HG03045 (cell line): Measurements from ENCODE around the gene SCAI.
"Not testable (repeated sequence)": the region's sequence is repeated elsewhere in the genome, so short reads cannot be mapped to it uniquely, and the experiment has no call there.

Experiments used
- ATAC-seq: cut with Tn5 transposase; IDR thresholded peaks from one replicate; pipeline ENCODE4 v1.9.1; 2021; ENCODE audit warnings: mild to moderate bottlenecking, moderate library complexity; ENCODE audit not compliant: unreplicated experiment

The SCAI gene

GRCh38 chr9:125143377-125144090 lies at the start of gene SCAI:
SCAI (minus strand) TSS chr9:125143528; CDS start chr9:125143437, 91 bp downstream.
- peak; percentile 99 for ATAC-seq

GRCh38 chr9:125190361-125190801 lies 47.1 kb upstream of the SCAI start:
- ATAC-seq = no peak

- ATAC-seq = peak; percentile 97
Observed at GRCh38 chr9:125189361-125190289, 46.3 kb upstream of the SCAI start, which contains the start of gene PPP6C. PPP6C (minus strand) TSS chr9:125189803; CDS start chr9:125189718, 85 bp downstream.

GRCh38 chr9:125189011-125189360 lies 45.7 kb upstream of the SCAI start:
- ATAC-seq = peak; percentile 17

- ATAC-seq = no peak
Observed at GRCh38 chr9:125183561-125183960, 40.2 kb upstream of the SCAI start.

GRCh38 chr9:125183054-125183453 lies 39.7 kb upstream of the SCAI start:
- no peak for ATAC-seq

GRCh38 chr9:125181756-125182155 lies 38.4 kb upstream of the SCAI start:
- not testable (repeated sequence) for ATAC-seq

- ATAC-seq = no peak
Observed at GRCh38 chr9:125180876-125181275, 37.5 kb upstream of the SCAI start.

- not testable (repeated sequence) for ATAC-seq
Observed at GRCh38 chr9:125179776-125180175, 36.4 kb upstream of the SCAI start.

GRCh38 chr9:125177888-125178287 lies 34.6 kb upstream of the SCAI start:
- ATAC-seq = no peak

- no peak for ATAC-seq
Observed at GRCh38 chr9:125176636-125177035, 33.3 kb upstream of the SCAI start.

- no peak for ATAC-seq
Observed at GRCh38 chr9:125172031-125172755, 28.9 kb upstream of the SCAI start.

- no peak for ATAC-seq
Observed at GRCh38 chr9:125169895-125170294, 26.6 kb upstream of the SCAI start.

- ATAC-seq = no peak
Observed at GRCh38 chr9:125166762-125167161, 23.4 kb upstream of the SCAI start.

GRCh38 chr9:125162891-125163290 lies 19.6 kb upstream of the SCAI start:
- ATAC-seq = not testable (repeated sequence)

- ATAC-seq = no peak
Observed at GRCh38 chr9:125161284-125161918, 18.1 kb upstream of the SCAI start.

GRCh38 chr9:125160750-125161149 lies 17.4 kb upstream of the SCAI start:
- no peak for ATAC-seq

GRCh38 chr9:125156551-125156950 lies 13.2 kb upstream of the SCAI start:
- ATAC-seq = no peak

- no peak for ATAC-seq
Observed at GRCh38 chr9:125153712-125154367, 10.5 kb upstream of the SCAI start.

GRCh38 chr9:125151730-125152129 lies 8.4 kb upstream of the SCAI start:
- no peak for ATAC-seq
